ENCODE results near the gene ARHGAP15. TPM values are rescaled to one million over a fixed set of nuclear protein-coding genes. Genes with fewer than 3 reads are reported as not detected.

The ARHGAP15 gene
- total RNA-seq, 1 donor from 2014 or later, result not detected

- H3K36me3 Mint-ChIP-seq (ENCODE audit: unreplicated experiment), result no peaks in the 10 kb centered on the region
- no peaks in the 10 kb centered on the region for H3K9me3 Mint-ChIP-seq (ENCODE audit: unreplicated experiment)
- no peaks in the 10 kb centered on the region for H3K4me1 Mint-ChIP-seq (ENCODE audit: unreplicated experiment)
- no peak overlapping the region for H3K4me3 Mint-ChIP-seq (ENCODE audit: unreplicated experiment)
- TF ChIP-seq CTCF (IDR thresholded peaks at IDR 0.05), result no peak
- no peak for DNase-seq (ENCODE audit: extremely low spot score, unreplicated experiment)
- no peak overlapping the region for H3K27ac Mint-ChIP-seq (ENCODE audit: unreplicated experiment)
- H3K27me3 Mint-ChIP-seq (ENCODE audit: unreplicated experiment), result no peaks in the 10 kb centered on the region
Observed at GRCh38 chr2:143680885-143681405, 551.7 kb downstream of the ARHGAP15 start.

DNA sequence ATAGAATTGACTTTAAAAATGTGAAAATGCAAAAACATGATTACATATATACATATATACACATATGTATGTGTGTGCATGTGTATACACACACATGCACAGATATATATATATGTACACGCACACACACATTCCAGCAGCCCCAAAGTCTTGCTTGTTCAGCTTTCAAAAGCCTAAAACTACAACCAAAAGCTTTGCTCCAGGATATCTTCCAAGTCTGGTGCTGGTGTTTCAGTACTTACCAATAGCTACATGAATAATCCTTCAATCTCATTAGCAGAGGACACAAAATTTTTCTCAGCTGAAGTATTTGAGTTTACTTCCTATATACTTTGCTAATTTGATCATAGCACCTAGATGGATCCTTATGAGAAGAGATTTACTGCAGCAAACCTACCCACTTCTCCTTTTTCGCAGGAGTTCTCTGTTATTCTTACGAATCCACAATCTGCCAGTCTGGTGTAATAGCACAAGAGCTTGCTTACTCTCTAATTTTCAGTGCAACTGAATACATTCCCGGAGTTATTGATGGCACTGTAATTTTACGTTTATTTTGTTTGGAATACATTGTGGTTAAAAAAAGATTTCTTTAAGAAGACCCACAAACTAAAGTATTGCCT lies 553.3 kb downstream of the ARHGAP15 start:
- no peaks in the 10 kb centered on the region for H3K4me1 Mint-ChIP-seq (ENCODE audit: unreplicated experiment)
- no peak overlapping the region for H3K27ac Mint-ChIP-seq (ENCODE audit: unreplicated experiment)

GRCh38 chr2:143683977-143684376 lies 554.8 kb downstream of the ARHGAP15 start:
- Mint-ChIP-seq H3K36me3 (ENCODE audit: unreplicated experiment) (no peaks in the 10 kb centered on the region), H3K4me1 (ENCODE audit: unreplicated experiment) (peaks cover 9% of the 10 kb centered on the region), H3K27me3 (ENCODE audit: unreplicated experiment) (no peaks in the 10 kb centered on the region), H3K4me3 (ENCODE audit: unreplicated experiment) (no peak overlapping the region), H3K9me3 (ENCODE audit: unreplicated experiment) (no peaks in the 10 kb centered on the region), H3K27ac (ENCODE audit: unreplicated experiment) (no peak overlapping the region)
- no peak for TF ChIP-seq CTCF (IDR thresholded peaks at IDR 0.05)
- DNase-seq (ENCODE audit: extremely low spot score, unreplicated experiment), result no peak

More for the DNA sequence above, 553.3 kb downstream of the ARHGAP15 start:
- no peak for TF ChIP-seq CTCF (IDR thresholded peaks at IDR 0.05)
- H3K27me3 Mint-ChIP-seq (ENCODE audit: unreplicated experiment), result no peaks in the 10 kb centered on the region
- no peaks in the 10 kb centered on the region for H3K9me3 Mint-ChIP-seq (ENCODE audit: unreplicated experiment)
- H3K36me3 Mint-ChIP-seq (ENCODE audit: unreplicated experiment), result no peaks in the 10 kb centered on the region
- DNase-seq (ENCODE audit: extremely low spot score, unreplicated experiment), result no peak
- no peak overlapping the region for H3K4me3 Mint-ChIP-seq (ENCODE audit: unreplicated experiment)

GRCh38 chr2:143684551-143685320 lies 555.5 kb downstream of the ARHGAP15 start:
- H3K4me1 Mint-ChIP-seq (ENCODE audit: unreplicated experiment), result peaks cover 10% of the 10 kb centered on the region
- no peaks in the 10 kb centered on the region for H3K36me3 Mint-ChIP-seq (ENCODE audit: unreplicated experiment)
- H3K27me3 Mint-ChIP-seq (ENCODE audit: unreplicated experiment), result no peaks in the 10 kb centered on the region
- no peak overlapping the region for H3K27ac Mint-ChIP-seq (ENCODE audit: unreplicated experiment)
- H3K4me3 Mint-ChIP-seq (ENCODE audit: unreplicated experiment), result no peak overlapping the region
- no peaks in the 10 kb centered on the region for H3K9me3 Mint-ChIP-seq (ENCODE audit: unreplicated experiment)
- no peak for TF ChIP-seq CTCF (IDR thresholded peaks at IDR 0.05)
- no peak for DNase-seq (ENCODE audit: extremely low spot score, unreplicated experiment)

- no peaks in the 10 kb centered on the region for H3K9me3 Mint-ChIP-seq (ENCODE audit: unreplicated experiment)
- H3K36me3 Mint-ChIP-seq (ENCODE audit: unreplicated experiment), result no peaks in the 10 kb centered on the region
- H3K4me3 Mint-ChIP-seq (ENCODE audit: unreplicated experiment), result no peak overlapping the region
- H3K27ac Mint-ChIP-seq (ENCODE audit: unreplicated experiment), result no peak overlapping the region
- peaks cover 10% of the 10 kb centered on the region for H3K4me1 Mint-ChIP-seq (ENCODE audit: unreplicated experiment)
- no peaks in the 10 kb centered on the region for H3K27me3 Mint-ChIP-seq (ENCODE audit: unreplicated experiment)
- DNase-seq (ENCODE audit: extremely low spot score, unreplicated experiment), result no peak
- TF ChIP-seq CTCF (IDR thresholded peaks at IDR 0.05), result no peak
Observed at GRCh38 chr2:143685421-143686078, 556.3 kb downstream of the ARHGAP15 start.

Data from osteocyte (in vitro differentiated cells).